Measurements from ENCODE around the gene BOLA1.
"Not testable (repeated sequence)": the region's sequence is repeated elsewhere in the genome, so short reads cannot be mapped to it uniquely, and the experiment has no call there.

BOLA1 gene

GRCh38 chr1:149932474-149932873, 33.1 kb downstream of the BOLA1 start:
- DNase-seq = no peak

- DNase-seq = no peak
These were observed 33.8 kb downstream of the BOLA1 start for GRCh38 chr1:149933208-149933607.

GRCh38 chr1:149934356-149934755, 35.0 kb downstream of the BOLA1 start:
- DNase-seq = no peak

- no peak for DNase-seq
These were observed 37.0 kb downstream of the BOLA1 start, which contains the start of gene MTMR11 for GRCh38 chr1:149936170-149936991. Gene MTMR11 (minus strand): TSS chr1:149936879. CDS start chr1:149936647, 232 bp downstream.

GRCh38 chr1:149936992-149937705, 37.8 kb downstream of the BOLA1 start:
- no peak for DNase-seq

GRCh38 chr1:149937759-149938158, 38.4 kb downstream of the BOLA1 start:
- DNase-seq = no peak

GRCh38 chr1:149938668-149939003, 39.3 kb downstream of the BOLA1 start:
- not testable (repeated sequence) for DNase-seq

- DNase-seq = no peak
These were observed 41.1 kb downstream of the BOLA1 start for GRCh38 chr1:149940427-149940826.

- no peak for DNase-seq
These were observed 42.8 kb downstream of the BOLA1 start for GRCh38 chr1:149942207-149942606.

GRCh38 chr1:149942885-149943284, 43.5 kb downstream of the BOLA1 start:
- no peak for DNase-seq

- no peak for DNase-seq
These were observed 45.8 kb downstream of the BOLA1 start for GRCh38 chr1:149945206-149945605.

- no peak for DNase-seq
These were observed 50.5 kb downstream of the BOLA1 start for GRCh38 chr1:149949911-149950310.
